ENCODE measurements around the gene PVALEF. TPM values are rescaled to one million over a fixed set of nuclear protein-coding genes. Genes with fewer than 3 reads are reported as not detected.

PVALEF gene
- total RNA-seq, 1 experiment from 2014 or later = not detected

DNA sequence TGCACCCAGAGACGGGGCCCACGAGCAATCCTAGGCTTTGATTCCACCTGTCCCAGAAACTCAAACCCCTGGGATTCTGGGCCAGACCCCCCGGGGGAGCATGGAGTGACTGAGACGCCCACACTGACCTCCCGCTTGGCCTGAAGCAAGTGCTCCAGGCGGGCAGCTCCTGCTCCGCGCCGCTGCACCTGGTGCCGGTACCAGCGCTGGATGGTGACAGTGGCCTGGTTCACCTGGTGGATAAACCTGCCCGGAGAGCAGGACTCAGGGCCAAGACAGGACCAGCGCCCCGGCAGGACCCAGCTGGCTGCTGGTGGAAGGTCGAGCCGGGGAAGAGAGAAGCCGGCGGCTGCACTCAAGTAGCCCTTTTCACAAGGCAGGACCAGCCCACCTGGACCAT is 34.9 kb downstream of the PVALEF start:
- H3K27ac ChIP-seq (ENCODE audit: insufficient read length, low read depth, low read length) = no peak overlapping the region
- H3K4me1 ChIP-seq (ENCODE audit: insufficient read depth, low read length) = no peaks in the 10 kb centered on the region
- no peak overlapping the region for H4K91ac ChIP-seq (ENCODE audit: insufficient read length, low read depth, low read length)
- no peaks in the 10 kb centered on the region for H3K79me2 ChIP-seq (ENCODE audit: insufficient read depth, low read length)
- Mint-ChIP-seq H3K27ac (no peak overlapping the region), H3K4me3 (no peak overlapping the region), H3K36me3 (ENCODE audit: insufficient read depth in 1 of 3, low read depth in 3 of 3) (peaks cover 0 to 21% (median 16%) of the 10 kb centered on the region in 3 experiments; a peak in 5 of 7 replicates), H3K4me1 (peaks cover 3% of the 10 kb centered on the region in 2 experiments; a peak in 2 of 4 replicates), H3K9me3 (no peaks in the 10 kb centered on the region), H3K27me3 (ENCODE audit: low read depth) (no peaks in the 10 kb centered on the region)
- TF ChIP-seq, protein P1, sequence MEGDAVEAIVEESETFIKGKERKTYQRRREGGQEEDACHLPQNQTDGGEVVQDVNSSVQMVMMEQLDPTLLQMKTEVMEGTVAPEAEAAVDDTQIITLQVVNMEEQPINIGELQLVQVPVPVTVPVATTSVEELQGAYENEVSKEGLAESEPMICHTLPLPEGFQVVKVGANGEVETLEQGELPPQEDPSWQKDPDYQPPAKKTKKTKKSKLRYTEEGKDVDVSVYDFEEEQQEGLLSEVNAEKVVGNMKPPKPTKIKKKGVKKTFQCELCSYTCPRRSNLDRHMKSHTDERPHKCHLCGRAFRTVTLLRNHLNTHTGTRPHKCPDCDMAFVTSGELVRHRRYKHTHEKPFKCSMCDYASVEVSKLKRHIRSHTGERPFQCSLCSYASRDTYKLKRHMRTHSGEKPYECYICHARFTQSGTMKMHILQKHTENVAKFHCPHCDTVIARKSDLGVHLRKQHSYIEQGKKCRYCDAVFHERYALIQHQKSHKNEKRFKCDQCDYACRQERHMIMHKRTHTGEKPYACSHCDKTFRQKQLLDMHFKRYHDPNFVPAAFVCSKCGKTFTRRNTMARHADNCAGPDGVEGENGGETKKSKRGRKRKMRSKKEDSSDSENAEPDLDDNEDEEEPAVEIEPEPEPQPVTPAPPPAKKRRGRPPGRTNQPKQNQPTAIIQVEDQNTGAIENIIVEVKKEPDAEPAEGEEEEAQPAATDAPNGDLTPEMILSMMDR (conservative IDR thresholded peaks at IDR 0.05) = no peak
- H3K23me2 ChIP-seq (ENCODE audit: insufficient read length, low read depth, low read length, poor library complexity, severe bottlenecking) = no peaks in the 10 kb centered on the region
- no peaks in the 10 kb centered on the region for H3K9me3 ChIP-seq (ENCODE audit: control insufficient read depth, low read depth, low read length)
- no peaks in the 10 kb centered on the region for H3K27me3 ChIP-seq (ENCODE audit: insufficient read depth, low read length)
- no peak overlapping the region for H2BK12ac ChIP-seq (ENCODE audit: insufficient read length, low read depth, low read length)
- no peak overlapping the region for H4K5ac ChIP-seq (ENCODE audit: insufficient read length, low read depth, low read length)
- H2BK120ac ChIP-seq (ENCODE audit: low read depth, low read length, poor library complexity, severe bottlenecking) = no peak overlapping the region
- no peak overlapping the region for H3K14ac ChIP-seq (ENCODE audit: insufficient read depth, low read length)
- no peak for DNase-seq
- H3K79me1 ChIP-seq (ENCODE audit: insufficient read depth, low read depth, low read length, poor library complexity, severe bottlenecking) = no peaks in the 10 kb centered on the region
- H3K9ac ChIP-seq (ENCODE audit: extremely low read depth, insufficient read length, low read length) = no peak overlapping the region
- H2AFZ ChIP-seq (ENCODE audit: low read length) = no peak overlapping the region
- no peak overlapping the region for H3K23ac ChIP-seq (ENCODE audit: insufficient read length, low read depth, low read length)
- H4K8ac ChIP-seq (replicated peaks; ENCODE audit: insufficient read length, low read depth, low read length) = no peak overlapping the region
- H3K56ac ChIP-seq (ENCODE audit: insufficient read length, low read depth, low read length) = no peak overlapping the region
- no peak overlapping the region for H2BK15ac ChIP-seq (ENCODE audit: low read depth, low read length)
- no peak overlapping the region for H3K4me2 ChIP-seq (ENCODE audit: insufficient read depth, insufficient read length, low read length)
- H2AK5ac ChIP-seq (ENCODE audit: insufficient read length, low read length) = no peak overlapping the region
- no peak overlapping the region for H3K18ac ChIP-seq (ENCODE audit: insufficient read length, low read depth, low read length)
- no peak overlapping the region for H2BK20ac ChIP-seq (ENCODE audit: low read depth, low read length, poor library complexity, severe bottlenecking)
- no peak overlapping the region for H3K4ac ChIP-seq (ENCODE audit: low read depth, low read length)
- no peak overlapping the region for H2BK5ac ChIP-seq (ENCODE audit: insufficient read length, low read length)
- no CpG with 5 or more reads among the region's 18 CpGs for WGBS (ENCODE audit: extremely low coverage, insufficient read length, low lambda C conversion rate)
- H3T11ph ChIP-seq (ENCODE audit: low read length) = no peak overlapping the region
- H4K20me1 ChIP-seq (ENCODE audit: control insufficient read depth, insufficient read depth, insufficient read length) = no peaks in the 10 kb centered on the region

Measured in H9 (cell line).